Stimulated activated naive CD4-positive, alpha-beta T cell (primary cell): ENCODE data around the gene ATXN7L1.
A peak's percentile ranks its signal among the peaks of the same experiment; 100 is the strongest.
"Not testable (repeated sequence)": the region's sequence is repeated elsewhere in the genome, so short reads cannot be mapped to it uniquely, and the experiment has no call there.

Experiments used
- DNase-seq, 6 experiments: peaks; one replicate each; lab custom pipeline; 2025; lab: John Stamatoyannopoulos, UW

Gene ATXN7L1

GRCh38 chr7:105707967-105708762 lies 168.2 kb downstream of the ATXN7L1 start:
- peak in 2 of 6 experiments; percentile 28 to 32 for DNase-seq

- no peak for DNase-seq
Observed at GRCh38 chr7:105707381-105707780, 169.0 kb downstream of the ATXN7L1 start.

- no peak for DNase-seq
Observed at GRCh38 chr7:105705427-105705826, 171.0 kb downstream of the ATXN7L1 start.

GRCh38 chr7:105703207-105703930 lies 173.0 kb downstream of the ATXN7L1 start:
- no peak for DNase-seq

GRCh38 chr7:105699568-105700236 lies 176.7 kb downstream of the ATXN7L1 start:
- DNase-seq, result no peak

GRCh38 chr7:105698531-105698930 lies 177.9 kb downstream of the ATXN7L1 start:
- no peak for DNase-seq

- no peak for DNase-seq
Observed at GRCh38 chr7:105697753-105698152, 178.6 kb downstream of the ATXN7L1 start.

GRCh38 chr7:105697169-105697568 lies 179.2 kb downstream of the ATXN7L1 start:
- DNase-seq, result not testable (repeated sequence)

- no peak for DNase-seq
Observed at GRCh38 chr7:105693576-105693975, 182.8 kb downstream of the ATXN7L1 start.

- peak; percentile 47 to 90 (median 83) for DNase-seq
Observed at GRCh38 chr7:105691680-105692564, 184.5 kb downstream of the ATXN7L1 start.

GRCh38 chr7:105691082-105691679 lies 185.2 kb downstream of the ATXN7L1 start:
- peak; percentile 7 to 80 (median 45) for DNase-seq

GRCh38 chr7:105690325-105690945 lies 186.0 kb downstream of the ATXN7L1 start:
- DNase-seq, result no peak

- DNase-seq, result no peak
Observed at GRCh38 chr7:105689067-105689819, 187.2 kb downstream of the ATXN7L1 start.

GRCh38 chr7:105688617-105689016 lies 187.8 kb downstream of the ATXN7L1 start:
- DNase-seq, result no peak

- no peak for DNase-seq
Observed at GRCh38 chr7:105685161-105685560, 191.2 kb downstream of the ATXN7L1 start.

- DNase-seq, result no peak
Observed at GRCh38 chr7:105682341-105683060, 193.9 kb downstream of the ATXN7L1 start.

GRCh38 chr7:105680505-105681187 lies 195.8 kb downstream of the ATXN7L1 start:
- DNase-seq, result no peak

- peak in 4 of 6 experiments; percentile 5 to 31 (median 14) for DNase-seq
Observed at GRCh38 chr7:105678811-105679495, 197.4 kb downstream of the ATXN7L1 start.
